Muscle layer of colon (tissue), 2 donors: Measurements from ENCODE around the gene RAPGEF1.

Experiments used
- H3K27ac ChIP-seq: one replicate; pipeline ENCODE4 v1.7.0; 2013; ENCODE audit warnings: low read depth, mild to moderate bottlenecking, low read length, moderate library complexity
- H3K27me3 ChIP-seq, 2 donors: one replicate each; pipeline ENCODE4 v1.7.0; 2013; ENCODE audit warnings: low read length in 2 of 2, mild to moderate bottlenecking in 2 of 2; ENCODE audit not compliant: insufficient read depth in 2 of 2, control insufficient read depth in 1 of 2
- H3K36me3 ChIP-seq: one replicate; pipeline ENCODE4 v1.7.0; 2013; ENCODE audit warnings: mild to moderate bottlenecking, low read length; ENCODE audit not compliant: insufficient read depth
- H3K4me1 ChIP-seq: one replicate; pipeline ENCODE4 v1.7.0; 2013; ENCODE audit warnings: mild to moderate bottlenecking, low read length; ENCODE audit not compliant: insufficient read depth
- H3K4me3 ChIP-seq, 2 donors: one replicate each; pipeline ENCODE4 v1.7.0; 2013; ENCODE audit warnings: low read length in 2 of 2, low read depth in 1 of 2, mild to moderate bottlenecking in 1 of 2, moderate library complexity in 1 of 2
- H3K9ac ChIP-seq: one replicate; pipeline ENCODE4 v1.7.0; 2013; ENCODE audit warnings: low read length
- H3K9me3 ChIP-seq: one replicate; pipeline ENCODE4 v1.7.0; 2013; ENCODE audit warnings: mild to moderate bottlenecking, low read length
- donor health status: abdominal sarcoma.
- donor health status: Adenocarcinoma of cecum.

The RAPGEF1 gene

DNA sequence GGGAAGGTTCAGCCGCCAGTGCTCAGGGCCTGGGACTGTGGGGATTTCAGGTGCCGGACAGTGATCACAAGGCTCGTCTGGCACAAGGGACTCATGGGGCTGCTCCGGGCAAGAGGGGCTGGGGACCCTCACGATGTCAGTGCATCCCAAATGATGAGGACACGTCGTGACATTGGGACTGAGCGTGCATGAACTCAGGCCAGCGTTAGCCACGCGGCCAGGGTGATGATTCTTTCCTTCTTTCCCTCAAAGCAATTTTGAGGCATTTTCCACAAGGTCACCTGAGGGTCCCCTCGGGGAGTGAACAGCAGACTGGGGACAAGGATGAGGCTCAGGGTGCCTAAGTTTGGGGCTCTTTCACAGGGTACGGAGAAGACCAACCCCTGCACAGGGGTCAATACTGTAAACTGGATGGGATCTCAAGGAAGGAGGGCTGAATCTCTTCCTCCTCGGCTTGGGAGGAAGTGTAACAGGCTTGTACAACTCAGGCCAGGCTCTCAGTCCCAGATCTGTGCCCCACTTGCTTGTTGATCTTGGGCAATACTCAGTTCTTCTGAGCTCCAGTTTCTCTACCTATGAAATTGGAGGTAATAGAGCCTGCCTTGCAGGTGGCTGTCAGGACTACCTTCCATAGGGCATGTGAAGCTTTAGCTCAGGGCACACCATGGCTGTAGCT, 116.1 kb downstream of the RAPGEF1 start:
- Histone ChIP-seq H3K9ac (no peak overlapping the region), H3K27me3 (no peaks in the 10 kb centered on the region), H3K4me3 (no peak overlapping the region), H3K9me3 (no peaks in the 10 kb centered on the region), H3K27ac (no peak overlapping the region), H3K36me3 (peaks cover 71% of the 10 kb centered on the region), H3K4me1 (peaks cover 20% of the 10 kb centered on the region)

- no peak overlapping the region for H3K27ac ChIP-seq
These were observed 117.4 kb downstream of the RAPGEF1 start for GRCh38 chr9:131622523-131622922.

GRCh38 chr9:131621551-131622358, 118.1 kb downstream of the RAPGEF1 start:
- H3K4me1 ChIP-seq, result peaks cover 20% of the 10 kb centered on the region
- no peaks in the 10 kb centered on the region for H3K27me3 ChIP-seq
- H3K36me3 ChIP-seq, result peaks cover 61% of the 10 kb centered on the region
- no peak overlapping the region for H3K4me3 ChIP-seq
- H3K9ac ChIP-seq, result no peak overlapping the region
- H3K27ac ChIP-seq, result no peak overlapping the region
- H3K9me3 ChIP-seq, result no peaks in the 10 kb centered on the region

More at GRCh38 chr9:131622523-131622922, 117.4 kb downstream of the RAPGEF1 start:
- peaks cover 65% of the 10 kb centered on the region for H3K36me3 ChIP-seq
- no peak overlapping the region for H3K9ac ChIP-seq
- peaks cover 20% of the 10 kb centered on the region for H3K4me1 ChIP-seq
- no peaks in the 10 kb centered on the region for H3K27me3 ChIP-seq
- no peaks in the 10 kb centered on the region for H3K9me3 ChIP-seq
- H3K4me3 ChIP-seq, result no peak overlapping the region

DNA sequence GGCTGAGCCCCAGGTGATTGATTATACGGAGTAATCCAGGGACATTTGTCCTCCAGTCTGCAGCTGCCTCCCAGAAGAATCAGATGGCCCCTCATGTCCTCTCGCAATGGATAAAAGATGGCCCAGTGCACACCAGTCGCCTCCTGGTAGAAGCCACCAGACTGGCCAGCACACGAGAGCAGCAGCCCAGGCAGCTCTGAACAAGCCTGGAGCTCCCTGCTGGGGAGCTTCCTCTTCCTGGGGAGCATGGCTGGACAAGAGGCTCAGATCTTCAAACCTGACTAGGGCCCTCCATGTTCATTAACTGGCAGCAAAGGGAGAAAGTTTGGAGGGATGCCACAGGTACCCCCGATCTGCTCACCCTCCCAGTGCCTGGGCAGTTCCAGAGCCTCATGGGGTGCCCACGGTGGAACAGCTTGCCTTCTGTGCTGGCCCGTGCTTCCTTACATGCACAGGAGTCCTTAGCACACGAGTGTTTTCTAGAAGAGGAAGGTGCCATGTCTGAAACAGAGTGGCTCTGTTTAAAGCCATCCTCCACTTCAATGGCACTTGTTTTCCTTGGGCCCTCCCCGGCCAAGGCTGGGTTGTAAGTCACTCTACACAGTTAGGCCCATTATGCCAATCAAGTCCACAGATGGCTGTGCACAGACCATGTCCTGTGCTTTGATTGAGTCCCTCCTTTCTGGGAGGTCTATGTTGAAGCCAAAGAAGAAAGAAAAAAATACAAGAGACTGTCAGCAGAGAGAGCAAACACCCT, 118.9 kb downstream of the RAPGEF1 start:
- Histone ChIP-seq H3K4me1 (peaks cover 20% of the 10 kb centered on the region), H3K27ac (no peak overlapping the region), H3K4me3 (no peak overlapping the region), H3K36me3 (peaks cover 61% of the 10 kb centered on the region), H3K9me3 (no peaks in the 10 kb centered on the region), H3K27me3 (no peaks in the 10 kb centered on the region), H3K9ac (no peak overlapping the region)

DNA sequence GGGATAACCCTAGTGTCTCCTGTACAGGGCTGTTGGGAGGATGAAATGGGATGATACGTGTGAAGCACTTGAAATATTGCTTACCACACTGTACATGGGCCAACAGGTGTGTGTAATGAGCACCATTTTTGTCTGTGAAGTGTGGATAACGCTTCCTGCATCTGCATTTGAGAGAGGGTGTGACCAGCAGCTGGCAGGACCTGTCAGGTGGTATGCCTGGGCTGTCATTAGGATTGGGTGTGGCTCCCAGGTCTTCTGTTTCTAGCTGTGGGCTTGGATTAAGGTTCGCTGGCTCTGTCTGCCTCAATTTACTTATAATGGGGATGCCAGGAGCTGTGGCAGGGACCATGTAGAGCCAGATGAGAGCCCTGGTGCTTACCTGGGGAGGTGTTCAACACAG, 120.2 kb downstream of the RAPGEF1 start:
- Histone ChIP-seq H3K27ac (no peak overlapping the region), H3K27me3 (no peaks in the 10 kb centered on the region), H3K9me3 (no peaks in the 10 kb centered on the region), H3K36me3 (peaks cover 49% of the 10 kb centered on the region), H3K4me1 (peaks cover 9% of the 10 kb centered on the region), H3K9ac (no peak overlapping the region), H3K4me3 (no peak overlapping the region)

- Histone ChIP-seq H3K4me1 (no peaks in the 10 kb centered on the region), H3K27ac (no peak overlapping the region), H3K36me3 (peaks cover 41% of the 10 kb centered on the region), H3K9me3 (no peaks in the 10 kb centered on the region), H3K4me3 (no peak overlapping the region), H3K9ac (no peak overlapping the region), H3K27me3 (no peaks in the 10 kb centered on the region)
These were observed 121.1 kb downstream of the RAPGEF1 start for GRCh38 chr9:131618785-131619184.

- Histone ChIP-seq H3K27me3 (no peaks in the 10 kb centered on the region), H3K9ac (no peak overlapping the region), H3K9me3 (no peaks in the 10 kb centered on the region), H3K36me3 (peaks cover 40% of the 10 kb centered on the region), H3K27ac (no peak overlapping the region), H3K4me1 (no peaks in the 10 kb centered on the region), H3K4me3 (no peak overlapping the region)
These were observed 121.8 kb downstream of the RAPGEF1 start for GRCh38 chr9:131618071-131618479.

GRCh38 chr9:131617611-131618010, 122.3 kb downstream of the RAPGEF1 start:
- H3K4me1 ChIP-seq, result no peaks in the 10 kb centered on the region
- no peak overlapping the region for H3K9ac ChIP-seq
- H3K27ac ChIP-seq, result no peak overlapping the region
- H3K36me3 ChIP-seq, result peaks cover 40% of the 10 kb centered on the region
- no peaks in the 10 kb centered on the region for H3K9me3 ChIP-seq
- H3K4me3 ChIP-seq, result no peak overlapping the region
- H3K27me3 ChIP-seq, result no peaks in the 10 kb centered on the region

DNA sequence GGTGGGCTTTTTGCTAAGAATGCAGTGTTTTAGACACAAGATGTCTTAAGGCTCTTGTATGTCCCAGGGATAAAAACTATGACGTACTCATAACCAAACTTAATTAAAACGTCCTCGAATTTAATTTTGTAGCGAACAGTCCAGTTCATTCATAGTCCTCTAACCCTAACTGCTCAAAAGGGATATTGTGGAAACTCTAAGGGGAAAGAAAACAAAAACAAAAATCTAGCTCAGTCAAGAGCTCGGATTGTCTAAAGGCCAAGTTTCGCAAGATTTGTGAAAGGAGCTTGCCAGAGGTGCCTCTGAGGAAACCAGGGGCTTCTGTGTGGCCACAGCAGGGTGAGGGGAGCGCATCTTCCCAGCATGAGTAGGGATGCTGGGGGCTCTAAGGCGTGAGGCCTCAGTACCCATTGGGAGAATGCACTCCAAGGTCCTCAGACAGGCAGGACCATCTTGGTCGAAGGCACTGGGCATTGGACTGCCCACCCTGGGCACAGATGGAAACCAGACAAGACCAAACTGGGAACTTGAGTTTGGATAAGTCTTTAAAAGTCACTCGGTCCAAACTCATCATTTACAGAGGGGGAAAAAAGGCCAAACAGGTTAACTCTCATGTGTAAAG, 122.8 kb downstream of the RAPGEF1 start:
- H3K9ac ChIP-seq, result no peak overlapping the region
- no peak overlapping the region for H3K4me3 ChIP-seq
- no peaks in the 10 kb centered on the region for H3K27me3 ChIP-seq
- no peak overlapping the region for H3K27ac ChIP-seq
- no peaks in the 10 kb centered on the region for H3K9me3 ChIP-seq
- H3K4me1 ChIP-seq, result no peaks in the 10 kb centered on the region
- peaks cover 37% of the 10 kb centered on the region for H3K36me3 ChIP-seq

DNA sequence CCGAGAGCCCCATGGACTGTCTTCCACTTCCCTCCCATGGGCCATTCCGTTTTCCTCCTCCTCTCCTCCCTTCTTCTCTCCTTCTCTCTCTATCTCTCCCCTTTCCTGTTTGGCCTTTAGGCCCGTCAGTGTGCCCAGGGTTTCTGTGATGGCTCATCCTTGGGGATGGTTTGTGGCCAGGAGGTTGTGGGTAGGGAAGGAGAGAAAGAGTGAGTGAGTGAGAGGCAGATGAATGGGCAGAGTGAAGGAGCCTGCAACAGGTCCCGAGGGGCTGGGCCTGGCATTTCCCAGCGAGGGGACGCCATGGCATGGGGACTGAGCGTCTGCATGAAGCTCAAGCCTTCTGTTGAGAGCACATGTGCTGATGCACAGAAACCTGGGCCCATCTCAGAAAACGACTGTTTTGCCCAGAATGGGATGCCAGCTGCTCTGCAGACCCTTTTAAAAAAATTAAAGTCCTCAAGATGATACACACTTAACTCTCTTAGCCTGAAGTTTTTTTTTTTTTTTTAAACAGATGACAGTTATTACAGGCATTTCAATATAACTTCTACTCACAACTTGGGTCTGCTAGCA, 125.4 kb downstream of the RAPGEF1 start:
- H3K36me3 ChIP-seq, result peaks cover 13% of the 10 kb centered on the region
- H3K4me1 ChIP-seq, result peaks cover 16% of the 10 kb centered on the region
- H3K9ac ChIP-seq, result no peak overlapping the region
- no peak overlapping the region for H3K27ac ChIP-seq
- H3K9me3 ChIP-seq, result no peaks in the 10 kb centered on the region
- H3K27me3 ChIP-seq, result no peaks in the 10 kb centered on the region
- no peak overlapping the region for H3K4me3 ChIP-seq

DNA sequence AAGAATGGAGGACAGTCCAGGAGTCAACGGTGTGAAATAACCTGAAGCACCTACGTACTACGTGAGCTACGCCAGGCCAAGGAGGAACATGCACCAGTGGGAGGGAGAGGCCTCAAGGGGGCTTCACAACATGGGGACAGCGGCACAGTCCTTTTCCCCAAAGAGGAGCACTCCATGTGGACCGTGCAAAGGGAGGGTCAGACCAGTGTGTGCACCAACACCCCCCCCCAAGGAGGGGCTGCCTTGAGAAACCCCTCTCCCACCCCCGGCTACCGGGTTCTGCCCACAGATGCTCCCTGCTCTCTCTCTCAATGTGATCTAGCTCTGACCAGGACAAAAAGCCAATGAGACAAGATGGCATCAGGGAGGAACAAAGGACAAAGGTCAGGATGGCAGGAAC, 126.0 kb downstream of the RAPGEF1 start:
- H3K27ac ChIP-seq, result no peak overlapping the region
- no peak overlapping the region for H3K9ac ChIP-seq
- peaks cover 21% of the 10 kb centered on the region for H3K4me1 ChIP-seq
- H3K9me3 ChIP-seq, result no peaks in the 10 kb centered on the region
- H3K27me3 ChIP-seq, result no peaks in the 10 kb centered on the region
- H3K36me3 ChIP-seq, result peaks cover 8% of the 10 kb centered on the region
- H3K4me3 ChIP-seq, result no peak overlapping the region
